SK-N-SH treated with all-trans-retinoic acid at 6 μM for 48 hours (cell line): ENCODE measurements around the gene MORF4L1.

Experiments
- ATAC-seq: fragments of 200-7000 bp; cut with Tn5 transposase; 3 replicates; pipeline ENCODE4 v1.9.1; 2020; ENCODE audit warnings: mild to moderate bottlenecking, moderate library complexity
- ARNTL ChIP-seq: fragments of 450-650 bp; formaldehyde crosslinking; IDR thresholded peaks from 2 replicates; pipeline ENCODE4 v1.5.0; 2020; ENCODE audit warnings: low read depth, mild to moderate bottlenecking, moderate library complexity, borderline replicate concordance
- BACH2 ChIP-seq: fragments of 250-450 bp; sonication (Bioruptor Pico); IDR thresholded peaks from 2 replicates; pipeline ENCODE4 v1.9.0; 2021; ENCODE audit warnings: mild to moderate bottlenecking, borderline replicate concordance
- CREB5 ChIP-seq: fragments of 250-450 bp; sonication (Bioruptor Pico); IDR thresholded peaks from 2 replicates; pipeline ENCODE4 v1.5.1; 2020; ENCODE audit warnings: low read depth, mild to moderate bottlenecking, moderate library complexity
- CSRNP3 ChIP-seq: fragments of 250-450 bp; sonication (Bioruptor Pico); IDR thresholded peaks from 2 replicates; pipeline ENCODE4 v1.5.1; 2021; ENCODE audit warnings: mild to moderate bottlenecking, moderate library complexity
- GLIS3 ChIP-seq: fragments of 250-450 bp; sonication (Bioruptor Pico); IDR thresholded peaks from 2 replicates; pipeline ENCODE4 v1.5.0; 2020; ENCODE audit warnings: mild to moderate bottlenecking, moderate library complexity
- ISL1 ChIP-seq: fragments of 250-450 bp; sonication (Bioruptor Pico); IDR thresholded peaks from 2 replicates; pipeline ENCODE4 v2.1.2; 2022; ENCODE audit warnings: mild to moderate bottlenecking, moderate library complexity
- OSR1 ChIP-seq: fragments of 250-450 bp; sonication (Bioruptor Pico); IDR thresholded peaks from 2 replicates; pipeline ENCODE4 v1.8.0; 2022; ENCODE audit warnings: moderate library complexity, mild to moderate bottlenecking, inconsistent platforms
- PATZ1 ChIP-seq: fragments of 250-450 bp; sonication (Bioruptor Pico); IDR thresholded peaks from 2 replicates; pipeline ENCODE4 v1.8.0; 2020; ENCODE audit warnings: mild to moderate bottlenecking, moderate library complexity, borderline replicate concordance
- POU6F1 ChIP-seq: fragments of 250-450 bp; sonication (Bioruptor Pico); IDR thresholded peaks from 2 replicates; pipeline ENCODE4 v1.8.0; 2021; ENCODE audit warnings: low read depth, mild to moderate bottlenecking, moderate library complexity, borderline replicate concordance
- PPARA ChIP-seq: fragments of 250-450 bp; sonication (Bioruptor Pico); IDR thresholded peaks from 2 replicates; pipeline ENCODE4 v1.5.0; 2020; ENCODE audit warnings: mild to moderate bottlenecking, borderline replicate concordance
- RARB ChIP-seq: fragments of 250-450 bp; sonication (Bioruptor Pico); IDR thresholded peaks from 2 replicates; pipeline ENCODE4 v1.8.0; 2021; ENCODE audit warnings: mild to moderate bottlenecking, moderate library complexity
- SNAI2 ChIP-seq: fragments of 250-450 bp; sonication (Bioruptor Pico); IDR thresholded peaks from 2 replicates; pipeline ENCODE4 v1.5.0; 2020; ENCODE audit warnings: mild to moderate bottlenecking, moderate library complexity
- TCF4 ChIP-seq: fragments of 250-450 bp; sonication (Bioruptor Pico); IDR thresholded peaks from 2 replicates; pipeline ENCODE4 v1.8.0; 2021; ENCODE audit warnings: mild to moderate bottlenecking, moderate library complexity, borderline replicate concordance
- TOX ChIP-seq: fragments of 250-450 bp; sonication (Bioruptor Pico); IDR thresholded peaks from 2 replicates; pipeline ENCODE4 v1.8.0; 2021; ENCODE audit warnings: mild to moderate bottlenecking, moderate library complexity, borderline replicate concordance
- TSHZ2 ChIP-seq: fragments of 250-450 bp; sonication (Bioruptor Pico); IDR thresholded peaks from 2 replicates; pipeline ENCODE4 v1.5.0; 2020; ENCODE audit warnings: mild to moderate bottlenecking, moderate library complexity
- ZC3H10 ChIP-seq: fragments of 250-450 bp; sonication (Bioruptor Pico); IDR thresholded peaks from 2 replicates; pipeline ENCODE4 v1.5.1; 2021; ENCODE audit warnings: mild to moderate bottlenecking, moderate library complexity
- ZFP3 ChIP-seq: fragments of 250-450 bp; sonication (Bioruptor Pico); IDR thresholded peaks from 2 replicates; pipeline ENCODE4 v1.5.0; 2020; ENCODE audit warnings: mild to moderate bottlenecking, moderate library complexity
- ZNF565 ChIP-seq: fragments of 450-650 bp; formaldehyde crosslinking; conservative IDR thresholded peaks from 2 replicates; pipeline ENCODE4 v1.5.0; 2020; ENCODE audit warnings: low read depth, mild to moderate bottlenecking, moderate library complexity
- ZNF70 ChIP-seq: fragments of 450-650 bp; formaldehyde crosslinking; IDR thresholded peaks from 2 replicates; pipeline ENCODE4 v1.5.0; 2020; ENCODE audit warnings: mild to moderate bottlenecking, moderate library complexity
- ZNF8 ChIP-seq: fragments of 450-650 bp; formaldehyde crosslinking; IDR thresholded peaks from 2 replicates; pipeline ENCODE4 v1.5.0; 2020; ENCODE audit warnings: mild to moderate bottlenecking, moderate library complexity

The MORF4L1 gene

GRCh38 chr15:78946493-78946892, 73.8 kb downstream of the MORF4L1 start:
- ATAC-seq: no peak
- TF ChIP-seq ZNF565 (CRISPR knock-in tag) (no peak), POU6F1 (CRISPR knock-in tag) (no peak), TSHZ2 (CRISPR knock-in tag) (no peak), ZNF8 (CRISPR knock-in tag) (no peak), BACH2 (CRISPR knock-in tag) (no peak), PATZ1 (no peak), ZC3H10 (no peak), ARNTL (CRISPR knock-in tag) (no peak), PPARA (CRISPR knock-in tag) (no peak), GLIS3 (CRISPR knock-in tag) (no peak), RARB (no peak), CSRNP3 (no peak), TCF4 (no peak), OSR1 (CRISPR knock-in tag) (no peak), TOX (CRISPR knock-in tag) (no peak), ISL1 (no peak)
- TF ChIP-seq, all 23 proteins: peak for 0

GRCh38 chr15:78947506-78947905, 74.8 kb downstream of the MORF4L1 start:
- TF ChIP-seq CREB5 (CRISPR knock-in tag): no peak
- TF ChIP-seq RARB: no peak
- no peak for TF ChIP-seq ZFP3 (CRISPR knock-in tag)
- no peak for TF ChIP-seq TSHZ2 (CRISPR knock-in tag)
- TF ChIP-seq GLIS3 (CRISPR knock-in tag): no peak
- no peak for TF ChIP-seq ZNF8 (CRISPR knock-in tag)
- no peak for TF ChIP-seq PATZ1
- TF ChIP-seq ZNF565 (CRISPR knock-in tag): no peak
- TF ChIP-seq POU6F1 (CRISPR knock-in tag): no peak
- no peak for TF ChIP-seq SNAI2
- no peak for TF ChIP-seq ISL1
- no peak for TF ChIP-seq ZNF70 (CRISPR knock-in tag)
- no peak for TF ChIP-seq ZC3H10
- TF ChIP-seq ARNTL (CRISPR knock-in tag): no peak
- no peak for TF ChIP-seq TOX (CRISPR knock-in tag)
- no peak for TF ChIP-seq OSR1 (CRISPR knock-in tag)
- ATAC-seq: no peak
